RWPE1 (cell line): ENCODE data around the gene CTXND1.

ENCODE experiments used
- CTCF ChIA-PET: fragments of 350-600 bp; sonication (Branson Sonifier 250); formaldehyde crosslinking; extraction: SDS; loops from one replicate; lab custom pipeline; 2021; lab: Yijun Ruan, JAX
- POLR2A ChIA-PET: fragments of 400-600 bp; formaldehyde crosslinking; extraction: SDS; loops from one replicate; lab custom pipeline; 2020; ENCODE audit warnings: antibody characterized with exemption; ENCODE audit not compliant: low non-redundant PET; lab: Yijun Ruan, JAX
- DNase-seq: peaks from one replicate; pipeline ENCODE4 v3.0.0; 2012; ENCODE audit warnings: low spot score
- H3K27ac ChIP-seq: fragments of 450-650 bp; 2 replicates; pipeline ENCODE4 v1.5.1; 2017
- TF ChIP-seq, protein P1 (sequence below): fragments of 450-650 bp; conservative IDR thresholded peaks from 2 replicates; pipeline ENCODE4 v1.5.1; 2017; ENCODE audit warnings: low read depth, mild to moderate bottlenecking

CTXND1 gene

DNA sequence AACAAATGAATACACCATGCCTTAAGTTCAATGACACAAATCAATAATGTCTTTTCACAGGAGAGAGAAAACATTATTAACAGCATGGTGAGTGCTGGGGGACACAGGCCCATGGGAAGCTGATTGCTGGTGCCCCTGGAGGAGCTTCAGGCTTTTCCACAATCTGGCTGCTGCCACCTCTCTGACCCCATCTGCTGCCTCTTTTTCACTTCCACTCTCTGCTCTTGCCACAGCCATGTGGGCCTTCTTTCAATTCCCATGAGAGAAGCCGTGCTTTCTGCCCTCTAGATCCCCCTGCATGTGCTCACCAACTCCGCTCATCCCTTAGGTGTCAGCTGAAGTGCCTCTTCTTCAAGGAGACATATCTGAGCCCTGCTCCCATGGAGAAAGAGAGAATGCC lies 21.0 kb upstream of the CTXND1 start:
- H3K27ac ChIP-seq: no peak overlapping the region
- TF ChIP-seq, protein P1, sequence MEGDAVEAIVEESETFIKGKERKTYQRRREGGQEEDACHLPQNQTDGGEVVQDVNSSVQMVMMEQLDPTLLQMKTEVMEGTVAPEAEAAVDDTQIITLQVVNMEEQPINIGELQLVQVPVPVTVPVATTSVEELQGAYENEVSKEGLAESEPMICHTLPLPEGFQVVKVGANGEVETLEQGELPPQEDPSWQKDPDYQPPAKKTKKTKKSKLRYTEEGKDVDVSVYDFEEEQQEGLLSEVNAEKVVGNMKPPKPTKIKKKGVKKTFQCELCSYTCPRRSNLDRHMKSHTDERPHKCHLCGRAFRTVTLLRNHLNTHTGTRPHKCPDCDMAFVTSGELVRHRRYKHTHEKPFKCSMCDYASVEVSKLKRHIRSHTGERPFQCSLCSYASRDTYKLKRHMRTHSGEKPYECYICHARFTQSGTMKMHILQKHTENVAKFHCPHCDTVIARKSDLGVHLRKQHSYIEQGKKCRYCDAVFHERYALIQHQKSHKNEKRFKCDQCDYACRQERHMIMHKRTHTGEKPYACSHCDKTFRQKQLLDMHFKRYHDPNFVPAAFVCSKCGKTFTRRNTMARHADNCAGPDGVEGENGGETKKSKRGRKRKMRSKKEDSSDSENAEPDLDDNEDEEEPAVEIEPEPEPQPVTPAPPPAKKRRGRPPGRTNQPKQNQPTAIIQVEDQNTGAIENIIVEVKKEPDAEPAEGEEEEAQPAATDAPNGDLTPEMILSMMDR: no peak
- POLR2A ChIA-PET: no interaction called here
- CTCF ChIA-PET: interaction anchor here (0.6 kb wide), 2 partner anchors 29 to 324 kb away, joined by 3 read pairs; no protein-coding TSS in a partner anchor
- DNase-seq: no peak

DNA sequence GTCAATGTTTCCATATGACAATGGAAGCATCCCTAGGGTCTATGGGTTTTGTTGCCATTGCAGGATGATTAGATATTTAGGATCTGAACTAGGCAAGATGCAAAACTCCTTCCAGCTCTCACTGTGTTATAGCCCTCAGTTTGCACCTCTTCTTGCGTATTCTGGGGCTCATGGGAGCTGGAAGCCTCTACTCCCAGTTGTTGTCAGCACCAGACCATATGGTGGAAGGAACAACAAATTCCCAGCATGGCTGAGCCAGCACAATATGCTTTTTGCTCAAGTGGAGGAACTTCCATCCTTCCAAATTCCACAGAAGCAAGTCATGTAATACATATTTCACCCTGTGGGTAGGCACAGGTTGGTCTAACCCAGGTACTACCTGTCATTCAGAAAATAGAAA lies 18.5 kb upstream of the CTXND1 start:
- no peak overlapping the region for H3K27ac ChIP-seq
- no peak for DNase-seq
- TF ChIP-seq, protein P1: no peak
- POLR2A ChIA-PET: no interaction called here
- CTCF ChIA-PET: no interaction called here

DNA sequence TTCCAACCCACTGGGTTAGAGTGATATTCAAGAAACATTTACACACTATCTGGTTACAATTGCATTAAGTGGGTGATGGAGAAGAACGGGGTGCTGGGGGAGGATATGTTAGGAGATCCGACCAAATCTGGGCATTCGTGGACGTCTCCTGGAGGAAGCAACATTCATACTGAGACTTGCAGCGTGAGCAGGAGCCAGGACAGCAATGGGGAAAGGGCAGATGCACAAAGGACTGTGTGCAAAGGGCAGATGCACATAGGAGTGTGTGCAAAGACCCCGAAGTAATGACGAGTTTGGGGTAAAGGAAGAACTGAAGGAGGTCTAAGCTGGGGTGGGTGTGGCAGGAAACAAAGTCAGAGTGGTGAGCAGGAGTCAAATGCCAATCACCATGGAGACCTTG lies 16.1 kb upstream of the CTXND1 start:
- CTCF ChIA-PET: no interaction called here
- TF ChIP-seq, protein P1: no peak
- no peak for DNase-seq
- POLR2A ChIA-PET: no interaction called here
- no peak overlapping the region for H3K27ac ChIP-seq

DNA sequence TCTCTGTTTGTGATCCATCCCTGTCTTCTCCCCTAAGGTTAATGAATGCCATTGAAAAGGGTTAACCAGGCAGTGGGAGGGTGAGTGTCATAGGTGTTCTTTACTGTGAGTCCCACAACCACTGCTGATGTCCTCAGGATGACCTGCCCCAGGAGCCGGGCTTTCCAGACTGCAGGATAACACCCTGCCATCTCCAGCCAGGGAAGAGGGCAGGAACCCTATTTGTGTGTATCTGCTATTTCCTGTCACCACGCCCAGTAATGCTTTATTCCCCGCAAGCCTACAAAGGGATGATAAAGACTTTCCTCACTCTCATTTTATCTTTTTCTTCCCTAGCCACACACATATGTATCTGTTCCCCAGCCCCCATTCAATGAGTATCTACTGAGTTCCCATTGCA lies 15.6 kb upstream of the CTXND1 start:
- ChIA-PET POLR2A (no interaction called here), CTCF (no interaction called here)
- DNase-seq: no peak

DNA sequence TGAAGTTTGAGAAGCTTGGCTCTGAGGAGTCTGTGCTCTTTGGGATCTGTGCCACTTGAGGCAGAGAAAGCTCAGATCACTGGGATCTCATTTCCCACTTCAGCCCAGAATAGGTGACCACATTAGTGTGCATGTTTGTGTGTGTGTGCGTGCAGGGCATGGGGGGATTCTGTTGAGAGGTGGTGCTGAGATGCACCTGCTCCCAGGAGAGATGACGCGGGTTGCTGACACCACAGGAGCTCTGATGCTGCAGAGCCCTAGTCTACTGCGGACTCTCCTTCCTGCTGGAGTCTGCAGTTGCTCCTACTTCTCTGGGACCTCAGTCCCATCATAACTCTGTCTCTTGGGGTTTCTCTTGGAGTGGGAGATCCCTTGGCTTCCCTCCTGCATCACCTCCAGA lies 14.7 kb upstream of the CTXND1 start:
- TF ChIP-seq, protein P1: no peak
- DNase-seq: no peak
- CTCF ChIA-PET: no interaction called here
- POLR2A ChIA-PET: no interaction called here
- H3K27ac ChIP-seq: no peak overlapping the region

More for the DNA sequence above, 15.6 kb upstream of the CTXND1 start:
- no peak overlapping the region for H3K27ac ChIP-seq
- TF ChIP-seq, protein P1: no peak

DNA sequence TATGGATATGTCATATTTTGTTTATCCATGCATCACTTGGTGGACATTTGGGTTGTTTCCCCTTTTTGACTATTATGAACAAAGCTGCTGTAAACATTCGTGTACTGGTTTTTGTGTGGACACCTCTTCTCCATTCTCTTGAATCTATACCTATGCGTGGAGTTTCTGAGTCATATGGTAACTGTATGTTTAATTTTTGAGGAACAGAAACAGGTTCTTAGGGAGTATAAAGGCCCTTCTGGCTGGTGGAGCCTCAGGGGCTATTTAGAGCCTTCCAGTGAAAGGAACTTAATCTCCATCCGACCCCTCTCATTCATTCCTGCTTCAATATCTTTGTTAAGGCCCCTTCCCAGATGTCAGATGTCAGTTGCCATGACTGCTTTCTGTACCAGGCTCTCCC lies 14.1 kb upstream of the CTXND1 start:
- TF ChIP-seq, protein P1: no peak
- no peak overlapping the region for H3K27ac ChIP-seq
- ChIA-PET POLR2A (no interaction called here), CTCF (no interaction called here)
- DNase-seq: no peak
